IPS-18c (cell line): ENCODE measurements around the gene GSTA3.
"Not testable (repeated sequence)": the region's sequence is repeated elsewhere in the genome, so short reads cannot be mapped to it uniquely, and the experiment has no call there.

Experiments
- H3K4me3 ChIP-seq: 2 replicates; pipeline ENCODE4 v1.7.0; 2013; ENCODE audit warnings: low read depth, mild to moderate bottlenecking, low read length, moderate library complexity; ENCODE audit not compliant: insufficient read depth
- H3K9me3 ChIP-seq: one replicate; pipeline ENCODE4 v1.6.1; 2013; ENCODE audit warnings: mild to moderate bottlenecking, low read length, moderate library complexity; ENCODE audit not compliant: control insufficient read depth, insufficient read depth

GSTA3 gene

GRCh38 chr6:52909531-52909930 lies at the start of gene GSTA3:
Gene GSTA3, minus strand, starts transcription at chr6:52909698. Its CDS starts 3,864 bp downstream, at chr6:52905834.
- Histone ChIP-seq H3K4me3 (no peak within 1 kb of the TSS), H3K9me3 (no peaks in the 10 kb centered on the region)

GRCh38 chr6:52958546-52959255 lies 49.2 kb upstream of the GSTA3 start:
- Histone ChIP-seq H3K9me3 (no peaks in the 10 kb centered on the region), H3K4me3 (no peak overlapping the region)

GRCh38 chr6:52955871-52956270 lies 46.4 kb upstream of the GSTA3 start:
- no peaks in the 10 kb centered on the region for H3K9me3 ChIP-seq
- no peak overlapping the region for H3K4me3 ChIP-seq

- H3K9me3 ChIP-seq, result no peaks in the 10 kb centered on the region
- H3K4me3 ChIP-seq, result no peak overlapping the region
These were observed 44.7 kb upstream of the GSTA3 start for GRCh38 chr6:52953911-52954839.

- Histone ChIP-seq H3K4me3 (no peak overlapping the region), H3K9me3 (no peaks in the 10 kb centered on the region)
These were observed 36.8 kb upstream of the GSTA3 start for GRCh38 chr6:52946306-52946705.

GRCh38 chr6:52942821-52943220 lies 33.3 kb upstream of the GSTA3 start:
- not testable (repeated sequence) for H3K4me3 ChIP-seq, H3K9me3 ChIP-seq

GRCh38 chr6:52942221-52942620 lies 32.7 kb upstream of the GSTA3 start:
- no peak overlapping the region for H3K4me3 ChIP-seq
- no peaks in the 10 kb centered on the region for H3K9me3 ChIP-seq

- H3K9me3 ChIP-seq, result no peaks in the 10 kb centered on the region
- H3K4me3 ChIP-seq, result no peak overlapping the region
These were observed 28.4 kb upstream of the GSTA3 start for GRCh38 chr6:52937908-52938307.

GRCh38 chr6:52933778-52934177 lies 24.3 kb upstream of the GSTA3 start:
- Histone ChIP-seq H3K4me3 (no peak overlapping the region), H3K9me3 (peaks cover 6% of the 10 kb centered on the region)

- no peak overlapping the region for H3K4me3 ChIP-seq
These were observed 21.9 kb upstream of the GSTA3 start for GRCh38 chr6:52931351-52931750.

GRCh38 chr6:52929321-52930164 lies 20.0 kb upstream of the GSTA3 start:
- H3K9me3 ChIP-seq, result peaks cover 6% of the 10 kb centered on the region

More at GRCh38 chr6:52931351-52931750, 21.9 kb upstream of the GSTA3 start:
- H3K9me3 ChIP-seq, result peaks cover 6% of the 10 kb centered on the region

GRCh38 chr6:52927451-52927850 lies 18.0 kb upstream of the GSTA3 start:
- Histone ChIP-seq H3K9me3 (peaks cover 9% of the 10 kb centered on the region), H3K4me3 (no peak overlapping the region)

More at GRCh38 chr6:52929321-52930164, 20.0 kb upstream of the GSTA3 start:
- H3K4me3 ChIP-seq, result no peak overlapping the region

- Histone ChIP-seq H3K9me3 (peaks cover 9% of the 10 kb centered on the region), H3K4me3 (no peak overlapping the region)
These were observed 16.7 kb upstream of the GSTA3 start for GRCh38 chr6:52925919-52926792.

- Histone ChIP-seq H3K9me3 (peaks cover 9% of the 10 kb centered on the region), H3K4me3 (no peak overlapping the region)
These were observed 15.5 kb upstream of the GSTA3 start for GRCh38 chr6:52925042-52925441.

- H3K9me3 ChIP-seq, H3K4me3 ChIP-seq: not testable (repeated sequence)
These were observed 14.2 kb upstream of the GSTA3 start for GRCh38 chr6:52923689-52924088.

GRCh38 chr6:52922161-52922560 lies 12.7 kb upstream of the GSTA3 start:
- H3K9me3 ChIP-seq, result peaks cover 3% of the 10 kb centered on the region
- no peak overlapping the region for H3K4me3 ChIP-seq
